ENCODE measurements around the gene KIAA0319L. TPM values are rescaled to one million over a fixed set of nuclear protein-coding genes. Genes with fewer than 3 reads are reported as not detected.
"Not testable (repeated sequence)": the region's sequence is repeated elsewhere in the genome, so short reads cannot be mapped to it uniquely, and the experiment has no call there.

Gene KIAA0319L
- total RNA-seq, 2 donors from 2014 or later: 68.4 to 77.6 TPM

GRCh38 chr1:35466120-35466519 lies 91.1 kb downstream of the KIAA0319L start:
- Mint-ChIP-seq H3K4me3 (no peak overlapping the region), H3K27ac (no peak overlapping the region), H3K27me3 (ENCODE audit: insufficient read depth) (no peaks in the 10 kb centered on the region), H3K36me3 (ENCODE audit: low read depth) (peaks cover 81% of the 10 kb centered on the region), H3K4me1 (peaks cover 5% of the 10 kb centered on the region), H3K9me3 (peaks cover 34% of the 10 kb centered on the region)
- 100% methylated on average over 1 of the region's 1 CpG for WGBS, 2 experiments (ENCODE audit: insufficient coverage in 1 of 2, insufficient read length in 1 of 2)
- TF ChIP-seq CTCF (conservative IDR thresholded peaks at IDR 0.05): no peak
- Histone ChIP-seq H3K4me1 (ENCODE audit: control insufficient read depth, insufficient read depth, low read length) (no peaks in the 10 kb centered on the region), H3K36me3 (ENCODE audit: control insufficient read depth, insufficient read depth, low read length) (peaks cover 87% of the 10 kb centered on the region), H3K27ac (ENCODE audit: low read depth, low read length) (no peak overlapping the region), H3K9me3 (ENCODE audit: control insufficient read depth, low read length) (peaks cover 31% of the 10 kb centered on the region), H3K4me3 (ENCODE audit: low read length) (no peak overlapping the region), H3K27me3 (ENCODE audit: control insufficient read depth, insufficient read depth, low read length, poor library complexity, severe bottlenecking) (no peaks in the 10 kb centered on the region), H3K9ac (ENCODE audit: extremely low read depth, low read length, poor library complexity, severe bottlenecking) (no peak overlapping the region)
- no peak for DNase-seq

- 89 to 100% methylated on average over 2 of the region's 2 CpGs for WGBS, 2 experiments (ENCODE audit: insufficient coverage in 1 of 2, insufficient read length in 1 of 2)
- not testable (repeated sequence) for H3K4me3 Mint-ChIP-seq
- H3K36me3 Mint-ChIP-seq (ENCODE audit: low read depth): peaks cover 82% of the 10 kb centered on the region
These were observed 93.5 kb downstream of the KIAA0319L start for GRCh38 chr1:35463749-35464148.

GRCh38 chr1:35463232-35463631 lies 94.0 kb downstream of the KIAA0319L start:
- no peaks in the 10 kb centered on the region for H3K27me3 Mint-ChIP-seq (ENCODE audit: insufficient read depth)
- Histone ChIP-seq H3K4me3 (ENCODE audit: low read length) (no peak overlapping the region), H3K27me3 (ENCODE audit: control insufficient read depth, insufficient read depth, low read length, poor library complexity, severe bottlenecking) (no peaks in the 10 kb centered on the region), H3K9ac (ENCODE audit: extremely low read depth, low read length, poor library complexity, severe bottlenecking) (no peak overlapping the region), H3K4me1 (ENCODE audit: control insufficient read depth, insufficient read depth, low read length) (no peaks in the 10 kb centered on the region), H3K9me3 (ENCODE audit: control insufficient read depth, low read length) (peaks cover 31% of the 10 kb centered on the region), H3K27ac (ENCODE audit: low read depth, low read length) (no peak overlapping the region), H3K36me3 (ENCODE audit: control insufficient read depth, insufficient read depth, low read length) (peaks cover 80% of the 10 kb centered on the region)
- peaks cover 81% of the 10 kb centered on the region for H3K36me3 Mint-ChIP-seq (ENCODE audit: low read depth)
- WGBS, 2 experiments (ENCODE audit: insufficient coverage in 1 of 2, insufficient read length in 1 of 2): 99 to 100% methylated on average over 1 to 2 of the region's 2 CpGs
- H3K9me3 Mint-ChIP-seq: peaks cover 34% of the 10 kb centered on the region
- peaks cover 6% of the 10 kb centered on the region for H3K4me1 Mint-ChIP-seq
- no peak for TF ChIP-seq CTCF (conservative IDR thresholded peaks at IDR 0.05)
- H3K4me3 Mint-ChIP-seq: no peak overlapping the region
- no peak for DNase-seq
- H3K27ac Mint-ChIP-seq: no peak overlapping the region

More at GRCh38 chr1:35463749-35464148, 93.5 kb downstream of the KIAA0319L start:
- not testable (repeated sequence) for H3K9ac ChIP-seq (ENCODE audit: extremely low read depth, low read length, poor library complexity, severe bottlenecking); H3K4me1 ChIP-seq (ENCODE audit: control insufficient read depth, insufficient read depth, low read length); H3K27me3 Mint-ChIP-seq (ENCODE audit: insufficient read depth); H3K27ac Mint-ChIP-seq; DNase-seq; H3K27ac ChIP-seq (ENCODE audit: low read depth, low read length); H3K4me1 Mint-ChIP-seq; H3K27me3 ChIP-seq (ENCODE audit: control insufficient read depth, insufficient read depth, low read length, poor library complexity, severe bottlenecking); H3K4me3 ChIP-seq (ENCODE audit: low read length)
- H3K36me3 ChIP-seq (ENCODE audit: control insufficient read depth, insufficient read depth, low read length): peaks cover 83% of the 10 kb centered on the region
- H3K9me3 Mint-ChIP-seq: peaks cover 34% of the 10 kb centered on the region
- peaks cover 31% of the 10 kb centered on the region for H3K9me3 ChIP-seq (ENCODE audit: control insufficient read depth, low read length)
